T47D (cell line): ENCODE measurements around the gene ADAMTS17.

Source experiments
- DNase-seq, 2 experiments: peaks; one replicate each; pipeline versions ENCODE4 v3.0.0 to v3.0.0-alpha.2; 2011 to 2012; ENCODE audit warnings: low read depth in 1 of 2, low spot score in 1 of 2
- JUND ChIP-seq: IDR thresholded peaks from 2 replicates; pipeline ENCODE4 v1.6.1; 2012; ENCODE audit warnings: low read depth
- in situ Hi-C: cut with HindIII; loops from 2 replicates; pipeline ENCODE4 v1.10.0; 2016; ENCODE audit warnings: low sequenced_read_pairs, low pct_unique_long_range_greater_than_20kb

The ADAMTS17 gene

DNA sequence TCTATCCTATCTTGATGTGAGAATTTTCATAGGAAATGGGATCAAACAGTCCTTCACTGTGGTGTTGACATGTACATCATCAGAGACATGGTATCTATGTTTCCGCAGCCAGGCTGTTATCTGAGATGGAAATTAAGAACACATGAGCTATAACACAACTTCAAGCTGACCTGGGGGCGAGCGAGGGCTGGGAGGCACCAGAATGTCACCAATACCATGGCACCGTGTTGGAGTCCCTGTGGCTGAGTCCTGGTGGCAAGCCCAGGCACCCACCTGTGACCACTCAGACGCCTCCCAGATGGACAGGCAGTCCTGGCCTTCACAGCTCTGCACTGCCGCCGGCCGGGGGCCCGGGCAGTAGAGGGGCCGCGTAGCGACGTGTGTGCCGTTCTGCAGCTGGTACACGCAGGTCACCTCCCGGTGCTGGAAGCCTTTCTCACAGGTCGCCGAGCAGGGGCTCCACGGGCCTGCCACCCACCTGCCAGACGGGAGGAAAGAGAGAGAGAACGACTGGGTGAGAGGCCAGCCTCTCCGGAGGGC is 344.6 kb downstream of the ADAMTS17 start:
- in situ Hi-C loops, result no loop called here
- TF ChIP-seq JUND, result no peak
- DNase-seq, result no peak

DNA sequence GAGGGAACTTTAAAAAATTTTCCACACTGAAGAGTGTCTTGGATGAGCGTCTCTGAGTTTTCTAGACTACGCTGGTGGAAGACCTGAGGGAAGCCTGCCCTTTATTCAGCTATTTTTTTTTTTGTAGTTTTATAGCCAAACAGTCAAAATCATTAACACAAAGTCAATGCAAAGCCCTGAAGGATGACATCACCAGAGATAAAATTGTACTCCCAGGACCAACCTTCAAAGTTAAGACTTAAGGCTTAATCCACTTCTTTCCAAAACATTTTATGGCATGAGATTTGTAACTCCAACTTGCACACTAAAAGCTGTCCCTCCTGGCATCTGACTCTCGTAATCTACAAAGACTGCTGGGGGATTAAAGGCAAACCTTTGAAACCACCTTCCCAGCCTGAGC is 345.1 kb downstream of the ADAMTS17 start:
- in situ Hi-C loops, result no loop called here
- no peak for DNase-seq
- no peak for TF ChIP-seq JUND

DNA sequence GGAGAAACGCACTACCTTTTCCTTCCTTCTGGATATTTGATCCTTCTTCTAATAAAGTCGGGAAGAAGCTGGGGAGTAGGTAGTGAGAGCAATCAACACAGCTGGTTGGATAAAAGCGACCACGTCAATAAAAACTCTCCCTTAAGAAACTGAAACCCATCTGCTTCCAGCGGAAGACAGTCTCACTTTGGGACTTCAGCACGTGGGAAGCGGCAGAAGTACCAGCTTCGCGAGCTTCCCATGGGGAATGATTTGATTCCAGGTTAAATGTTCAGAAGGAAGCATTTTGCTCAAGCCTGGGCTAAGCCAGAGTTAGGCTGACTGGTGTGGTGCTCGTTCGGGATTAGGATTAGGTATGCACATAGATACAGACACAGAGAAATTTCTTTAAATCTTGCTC is 346.2 kb downstream of the ADAMTS17 start:
- DNase-seq, result no peak
- TF ChIP-seq JUND, result no peak
- in situ Hi-C loops, result no loop called here

DNA sequence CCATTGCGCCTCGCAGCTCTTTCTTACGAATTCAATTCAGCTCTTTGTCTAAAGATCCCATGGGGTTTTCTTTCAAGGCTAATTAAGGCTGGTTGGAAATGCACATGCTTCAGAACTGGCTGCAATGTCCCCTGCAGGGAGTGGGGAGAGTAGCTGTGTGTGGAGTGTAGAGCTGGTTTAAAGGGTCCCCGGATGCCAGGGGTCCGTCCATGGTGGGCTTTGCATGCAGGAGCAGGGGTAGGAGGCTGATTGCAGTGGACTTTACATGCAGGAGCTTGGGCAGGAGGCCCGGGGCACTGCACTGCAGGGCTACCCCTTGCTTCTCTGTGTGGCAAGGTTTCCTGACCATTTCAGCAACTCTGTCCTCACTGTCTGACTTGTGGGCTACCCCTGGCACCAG is 346.9 kb downstream of the ADAMTS17 start:
- no peak for TF ChIP-seq JUND
- in situ Hi-C loops, result no loop called here
- no peak for DNase-seq

DNA sequence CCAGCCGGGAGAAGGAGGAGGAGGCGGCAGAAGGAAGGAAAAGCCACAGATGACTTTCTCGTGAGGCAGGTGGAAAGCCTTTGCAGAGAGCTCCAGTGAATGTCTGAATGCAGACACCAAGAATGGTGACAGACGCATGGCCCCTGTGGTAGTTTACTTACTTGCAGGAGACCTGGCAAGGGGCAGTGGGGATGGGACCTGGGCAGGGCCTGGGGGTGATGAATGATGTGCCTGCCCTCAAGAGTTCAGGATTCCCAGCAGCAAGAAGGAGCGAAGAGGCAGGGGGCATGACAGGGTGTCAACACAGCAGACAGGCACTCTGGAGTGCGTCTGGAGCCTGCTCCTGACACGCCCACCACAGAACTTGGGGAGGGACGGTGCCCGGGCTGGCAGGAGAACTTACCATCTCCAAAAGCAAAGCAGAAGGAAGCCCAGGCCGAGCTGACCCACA is 348.1 kb downstream of the ADAMTS17 start:
- in situ Hi-C loops, result no loop called here
- TF ChIP-seq JUND, result no peak
- DNase-seq, result no peak

DNA sequence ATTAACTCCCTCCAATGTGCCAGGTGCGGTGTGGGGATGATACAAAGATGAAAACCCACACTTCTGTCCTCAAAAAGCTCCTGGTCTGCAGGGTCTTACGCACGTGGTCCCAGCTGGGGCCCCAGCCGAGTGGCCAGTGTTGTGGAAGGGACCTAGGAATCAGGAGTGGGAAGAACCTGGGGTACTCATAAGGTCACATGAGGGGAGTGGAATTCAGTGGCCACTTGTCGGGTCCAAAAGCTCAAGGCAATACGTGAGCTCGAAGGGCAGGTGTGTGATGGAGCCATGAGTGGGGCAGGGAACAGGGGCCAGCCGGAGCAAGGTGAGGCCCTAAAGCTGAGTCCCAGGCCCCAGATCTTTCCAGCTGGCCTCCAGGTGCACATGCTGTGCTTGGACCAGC is 348.5 kb downstream of the ADAMTS17 start:
- no peak for TF ChIP-seq JUND
- in situ Hi-C loops, result no loop called here
- DNase-seq, result no peak

DNA sequence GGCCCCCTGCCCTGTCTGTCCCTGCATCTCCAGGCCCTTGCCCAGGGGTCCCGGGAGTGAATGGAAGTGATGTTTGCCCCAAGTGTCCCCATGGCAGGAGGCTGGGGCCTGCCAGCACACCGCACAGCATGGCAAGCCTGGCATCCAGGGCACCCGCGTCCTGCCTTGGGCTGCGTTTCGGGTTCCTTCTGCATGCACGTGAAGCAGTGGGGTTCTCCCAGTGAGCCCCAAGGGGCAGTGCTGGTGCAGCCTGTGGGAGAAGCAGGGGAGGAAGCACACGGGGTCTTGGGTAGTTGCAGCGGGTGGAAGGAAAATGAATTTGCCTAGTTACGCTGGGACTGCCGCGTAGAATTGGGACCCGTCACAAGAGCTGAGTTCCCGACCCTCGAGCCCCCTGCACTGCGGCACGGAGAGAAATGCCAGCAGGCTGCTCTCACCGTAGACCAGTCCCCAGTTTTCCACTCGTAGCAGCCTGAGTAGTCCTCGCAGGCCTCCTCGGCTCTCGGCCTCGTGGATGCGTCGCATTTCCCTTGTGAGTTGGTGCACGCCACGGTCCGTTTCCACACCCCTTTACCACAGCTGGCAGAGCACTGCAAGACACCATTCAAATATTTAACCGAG is 349.1 kb downstream of the ADAMTS17 start:
- TF ChIP-seq JUND, result no peak
- in situ Hi-C loops, result no loop called here
- no peak for DNase-seq

DNA sequence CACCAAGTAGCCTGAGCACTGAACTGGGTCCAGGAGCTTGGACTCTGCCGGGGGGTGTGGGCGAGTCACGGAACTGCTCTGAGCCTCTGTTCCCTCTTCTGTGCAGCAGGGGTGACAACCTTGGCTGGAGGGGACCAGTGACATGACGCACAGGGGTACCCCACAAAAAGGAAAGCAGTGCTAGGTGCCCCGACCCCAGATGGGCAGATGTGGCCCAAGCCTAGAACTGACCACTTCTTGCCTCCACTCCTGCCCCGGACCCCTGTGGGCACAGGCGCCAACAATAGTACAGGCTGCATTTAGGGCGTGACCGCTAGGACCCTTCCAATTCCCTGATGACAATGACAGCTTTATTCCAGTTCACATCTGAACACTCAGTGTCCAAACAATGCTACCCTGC is 352.7 kb downstream of the ADAMTS17 start:
- in situ Hi-C loops, result no loop called here
- TF ChIP-seq JUND, result no peak
- no peak for DNase-seq

DNA sequence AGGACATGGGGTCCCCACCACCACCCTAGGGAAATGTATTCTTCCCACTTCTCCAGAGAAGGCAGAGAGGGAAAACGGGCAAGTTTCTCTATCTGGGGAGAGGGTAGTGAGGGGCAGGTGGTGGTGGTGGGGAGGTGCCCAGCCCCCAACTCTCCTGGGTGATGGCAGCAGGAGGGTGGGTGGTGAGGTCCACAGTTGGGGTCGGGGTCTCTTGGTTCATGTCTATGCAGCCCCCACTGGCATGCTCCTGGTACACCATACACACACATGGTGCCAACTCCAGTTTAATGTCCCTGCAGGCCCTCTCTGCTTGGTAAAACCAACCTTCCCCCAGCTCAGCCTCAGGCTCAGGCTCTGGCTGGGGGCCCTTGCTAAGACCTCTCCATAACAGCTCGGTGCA is 354.1 kb downstream of the ADAMTS17 start:
- no peak for DNase-seq
- TF ChIP-seq JUND, result no peak
- in situ Hi-C loops, result no loop called here

DNA sequence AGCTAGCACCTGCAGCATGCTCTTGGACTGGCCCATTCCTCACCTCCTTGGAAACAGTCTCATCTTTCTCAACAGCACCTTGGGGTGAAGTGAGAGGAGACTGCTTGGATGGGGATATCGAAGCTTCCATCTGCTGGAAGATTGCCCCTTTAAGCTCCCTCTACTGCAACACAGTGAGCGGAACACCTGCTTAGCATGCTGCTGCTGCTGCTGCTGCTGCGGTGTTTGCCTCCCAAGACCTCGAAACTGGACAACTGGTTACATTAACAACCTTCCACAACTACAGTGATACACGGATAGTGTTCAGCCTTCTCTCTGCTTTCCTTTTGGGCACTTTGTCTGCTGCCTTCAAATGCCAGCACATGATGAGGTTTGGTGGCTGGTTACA is 354.7 kb downstream of the ADAMTS17 start:
- TF ChIP-seq JUND, result no peak
- in situ Hi-C loops, result no loop called here
- DNase-seq, result no peak

DNA sequence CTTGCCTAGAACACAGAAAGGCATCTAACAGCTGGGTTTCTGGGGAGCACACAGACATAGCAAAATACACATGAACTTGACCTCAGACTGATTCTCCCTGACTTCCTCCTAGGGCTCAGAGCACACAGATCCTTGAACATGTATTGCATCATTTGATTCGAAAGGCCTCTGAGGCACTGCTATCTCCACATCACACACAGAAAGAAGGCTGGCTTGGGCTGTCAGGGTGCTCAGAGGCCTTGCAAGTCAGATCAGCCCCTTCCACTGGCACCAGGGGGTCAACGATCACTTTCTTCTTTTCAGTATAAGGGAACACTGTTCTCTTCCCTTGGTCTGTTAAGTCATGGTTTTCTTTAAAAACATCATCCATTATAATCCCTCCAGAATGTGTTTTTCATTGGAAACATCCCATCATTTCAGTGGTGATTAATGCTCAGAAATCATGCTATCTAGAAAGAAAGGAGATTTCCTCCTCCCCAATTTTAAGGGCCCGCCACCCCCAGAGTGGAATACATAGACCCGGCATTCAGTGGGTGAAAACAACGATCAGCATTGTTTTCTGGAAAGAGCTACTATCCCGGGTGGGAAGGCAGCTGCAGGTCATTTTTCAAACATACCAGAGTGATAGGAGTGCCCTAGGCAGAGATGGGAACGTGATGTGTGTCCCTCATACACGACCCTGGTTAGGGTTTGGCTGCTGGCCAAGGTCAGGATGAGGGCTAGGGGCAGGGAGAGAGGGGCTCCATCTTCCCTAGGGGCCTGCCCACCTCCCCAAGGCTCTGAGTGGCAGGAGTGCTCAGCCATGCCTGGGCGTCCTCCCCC is 355.3 kb downstream of the ADAMTS17 start:
- no peak for TF ChIP-seq JUND
- DNase-seq, result no peak
- in situ Hi-C loops, result no loop called here

DNA sequence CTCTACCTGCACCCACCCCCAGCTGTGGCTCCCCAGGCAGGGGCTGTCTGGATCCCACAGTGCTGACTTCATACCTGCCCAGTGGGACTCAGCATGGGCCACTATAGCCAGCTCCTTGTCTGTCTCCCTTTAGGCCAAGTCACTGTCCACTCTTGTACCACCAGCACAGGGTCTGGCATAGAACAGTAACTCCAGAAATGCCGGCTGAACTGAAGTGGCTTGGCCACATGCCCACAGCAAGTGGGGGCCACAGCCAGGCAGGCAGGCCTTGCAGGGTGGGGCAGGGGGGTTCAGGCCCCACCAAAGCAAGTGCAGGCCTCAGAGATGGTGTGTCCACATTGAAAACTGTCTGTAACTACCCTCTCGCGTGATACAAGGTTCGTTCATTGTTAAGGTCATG is 355.9 kb downstream of the ADAMTS17 start:
- no peak for DNase-seq

DNA sequence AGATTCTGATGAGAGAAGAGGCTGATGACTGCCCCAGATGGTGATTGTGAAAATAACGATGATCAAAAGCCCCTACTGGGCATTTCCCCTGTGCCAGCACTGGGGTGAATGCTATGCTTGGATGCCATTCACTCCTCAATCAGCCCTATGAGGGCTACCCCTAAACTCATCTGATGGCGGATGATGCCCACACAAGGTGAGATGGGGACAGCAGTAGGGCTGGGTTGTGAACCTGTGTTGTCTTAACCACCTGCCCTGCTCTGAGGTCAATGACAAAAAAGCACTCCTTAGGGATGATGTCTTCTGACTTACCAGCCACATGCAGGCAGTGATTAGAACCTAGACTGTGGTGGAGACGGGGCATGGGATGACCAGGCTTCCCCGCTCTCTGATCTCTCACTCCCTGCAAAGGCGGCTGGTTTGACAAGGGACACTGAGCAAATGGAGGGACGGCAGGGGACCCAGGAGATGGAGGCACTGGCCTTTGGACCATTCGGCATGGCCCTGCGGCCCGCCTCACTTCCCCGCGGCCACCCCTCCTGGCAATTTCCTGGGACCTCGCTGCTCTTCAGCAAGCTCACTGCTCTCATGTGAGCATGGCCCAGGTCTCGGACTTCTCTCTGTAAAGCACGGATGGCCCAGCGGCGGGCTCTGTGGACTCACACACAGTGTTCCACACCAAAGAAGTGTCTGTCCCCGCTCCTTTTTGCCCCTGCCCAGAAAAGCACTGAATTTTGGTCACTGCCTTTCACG is 357.1 kb downstream of the ADAMTS17 start:
- in situ Hi-C loops, result no loop called here
- no peak for TF ChIP-seq JUND
- DNase-seq, result no peak

More for the DNA sequence above, 355.9 kb downstream of the ADAMTS17 start:
- no peak for TF ChIP-seq JUND
- in situ Hi-C loops, result no loop called here
